ENCODE data around the gene RAB11FIP3. TPM values are rescaled to one million over a fixed set of nuclear protein-coding genes. Genes with fewer than 3 reads are reported as not detected.
A peak's percentile ranks its signal among the peaks of the same experiment; 100 is the strongest.

Gene RAB11FIP3
- total and polyA plus RNA-seq, 2 of the 13 experiments (the other 11 are each of a cell fraction or from before 2014, with no cell fraction given): 34.3 to 57.6 TPM

DNA sequence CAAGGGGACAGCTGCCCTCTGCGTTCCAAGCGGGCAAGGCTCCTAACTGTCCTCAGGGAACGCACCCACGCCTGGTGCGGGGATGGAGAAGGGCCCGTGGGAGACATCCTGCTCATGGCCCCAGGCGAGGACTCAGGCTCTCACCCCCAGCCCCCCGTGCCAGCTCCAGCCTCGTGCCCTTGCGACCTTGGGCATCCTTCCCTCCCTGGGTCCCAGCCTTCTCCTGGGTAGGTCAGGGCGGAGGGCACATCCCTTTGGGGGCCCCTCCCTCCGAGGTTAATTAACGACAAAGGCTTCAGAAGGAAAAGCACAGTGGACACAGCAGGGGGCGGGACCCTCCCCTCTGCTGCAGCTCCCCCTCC, 46.6 kb upstream of the RAB11FIP3 start:
- TF ChIP-seq NCOA5 (CRISPR knock-in tag; IDR thresholded peaks at IDR 0.05): no peak
- no peak for TF ChIP-seq NRL (CRISPR knock-in tag; IDR thresholded peaks at IDR 0.05; ENCODE audit: borderline replicate concordance)
- TF ChIP-seq HDAC1 (CRISPR knock-in tag; IDR thresholded peaks at IDR 0.05): no peak
- no peak for TF ChIP-seq NPAS2 (CRISPR knock-in tag; IDR thresholded peaks at IDR 0.05; ENCODE audit: borderline replicate concordance)
- TF ChIP-seq ZNF674 (CRISPR knock-in tag; IDR thresholded peaks at IDR 0.05; ENCODE audit: low read depth): no peak
- TF ChIP-seq, protein P1, sequence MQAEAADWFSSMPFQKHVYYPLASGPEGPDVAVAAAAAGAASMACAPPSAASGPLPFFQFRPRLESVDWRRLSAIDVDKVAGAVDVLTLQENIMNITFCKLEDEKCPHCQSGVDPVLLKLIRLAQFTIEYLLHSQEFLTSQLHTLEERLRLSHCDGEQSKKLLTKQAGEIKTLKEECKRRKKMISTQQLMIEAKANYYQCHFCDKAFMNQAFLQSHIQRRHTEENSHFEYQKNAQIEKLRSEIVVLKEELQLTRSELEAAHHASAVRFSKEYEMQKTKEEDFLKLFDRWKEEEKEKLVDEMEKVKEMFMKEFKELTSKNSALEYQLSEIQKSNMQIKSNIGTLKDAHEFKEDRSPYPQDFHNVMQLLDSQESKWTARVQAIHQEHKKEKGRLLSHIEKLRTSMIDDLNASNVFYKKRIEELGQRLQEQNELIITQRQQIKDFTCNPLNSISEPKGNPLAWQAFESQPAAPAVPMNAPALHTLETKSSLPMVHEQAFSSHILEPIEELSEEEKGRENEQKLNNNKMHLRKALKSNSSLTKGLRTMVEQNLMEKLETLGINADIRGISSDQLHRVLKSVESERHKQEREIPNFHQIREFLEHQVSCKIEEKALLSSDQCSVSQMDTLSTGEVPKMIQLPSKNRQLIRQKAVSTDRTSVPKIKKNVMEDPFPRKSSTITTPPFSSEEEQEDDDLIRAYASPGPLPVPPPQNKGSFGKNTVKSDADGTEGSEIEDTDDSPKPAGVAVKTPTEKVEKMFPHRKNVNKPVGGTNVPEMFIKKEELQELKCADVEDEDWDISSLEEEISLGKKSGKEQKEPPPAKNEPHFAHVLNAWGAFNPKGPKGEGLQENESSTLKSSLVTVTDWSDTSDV (CRISPR knock-in tag; IDR thresholded peaks at IDR 0.05): no peak
- TF ChIP-seq ATF1 (CRISPR knock-in tag; IDR thresholded peaks at IDR 0.05): no peak
- no peak for TF ChIP-seq KLF15 (CRISPR knock-in tag; IDR thresholded peaks at IDR 0.05; ENCODE audit: borderline replicate concordance)
- no peak for TF ChIP-seq MEIS1 (CRISPR knock-in tag; IDR thresholded peaks at IDR 0.05; ENCODE audit: borderline replicate concordance)
- no peak for TF ChIP-seq ZNF562 (CRISPR knock-in tag; IDR thresholded peaks at IDR 0.05; ENCODE audit: borderline replicate concordance)
- no peak for TF ChIP-seq SALL2 (CRISPR knock-in tag; IDR thresholded peaks at IDR 0.05)
- no peak for TF ChIP-seq GZF1 (CRISPR knock-in tag; IDR thresholded peaks at IDR 0.05)
- TF ChIP-seq ZNF761 (CRISPR knock-in tag; conservative IDR thresholded peaks at IDR 0.05): no peak
- no peak for TF ChIP-seq MAFK (conservative IDR thresholded peaks at IDR 0.05 in 1 of 2, IDR thresholded peaks at IDR 0.05 in 1 of 2; ENCODE audit: low read length in 2 of 2)
- TF ChIP-seq SAFB2 (CRISPR knock-in tag; IDR thresholded peaks at IDR 0.05; ENCODE audit: borderline replicate concordance, low read depth): no peak
- no peak for TF ChIP-seq ISX (CRISPR knock-in tag; conservative IDR thresholded peaks at IDR 0.05)
- TF ChIP-seq ZKSCAN8 (CRISPR knock-in tag; IDR thresholded peaks at IDR 0.05; ENCODE audit: borderline replicate concordance): no peak
- no peak for TF ChIP-seq NFE2 (CRISPR knock-in tag; IDR thresholded peaks at IDR 0.05)
- no peak for TF ChIP-seq NFKB2 (CRISPR knock-in tag; IDR thresholded peaks at IDR 0.05; ENCODE audit: borderline replicate concordance)
- no peak for TF ChIP-seq ZNF567 (CRISPR knock-in tag; IDR thresholded peaks at IDR 0.05; ENCODE audit: borderline replicate concordance)
- Histone ChIP-seq H3K9ac (ENCODE audit: insufficient read depth, low read depth, low read length) (0 out of 2 replicates have a peak overlapping the region, but pooled peaks have one; percentile 4), H3K27ac (ENCODE audit: extremely low read length, insufficient read depth, low read length) (no peak overlapping the region), H2AFZ (ENCODE audit: low read length) (no peak overlapping the region), H3K4me2 (ENCODE audit: low read depth, low read length) (peak overlapping the region; percentile 10; the same call in 1 of the 2 replicates), H4K20me1 (ENCODE audit: insufficient read depth, low read length) (no peaks in the 10 kb centered on the region), H3K27me3 (ENCODE audit: control insufficient read depth in 1 of 2, insufficient read depth in 2 of 2, low read length in 2 of 2) (no peaks in the 10 kb centered on the region), H3K9me3 (ENCODE audit: low read length) (no peaks in the 10 kb centered on the region), H3K79me2 (ENCODE audit: insufficient read depth, low read length) (peaks cover 16% of the 10 kb centered on the region), H3K4me3 (replicated peaks in 1 of 3; ENCODE audit: insufficient read depth in 1 of 3, low read depth in 2 of 3, low read length in 3 of 3) (no peak overlapping the region), H3K4me1 (ENCODE audit: insufficient read depth, low read length) (peaks cover 32% of the 10 kb centered on the region), H3K36me3 (replicated peaks in 1 of 2; ENCODE audit: control insufficient read depth in 1 of 2, insufficient read depth in 2 of 2, low read length in 2 of 2) (peaks cover 16 to 22% of the 10 kb centered on the region in 2 experiments; a peak in 4 of 5 replicates)
- DNase-seq (ENCODE audit: low spot score) (no peak), ATAC-seq (no peak), FAIRE-seq (no peak)
- BruUV-seq (replicated peaks): no TSS peak
- CTCF ChIA-PET (ENCODE audit: low intra/inter-chr PET ratio, low total read pairs): no interaction called here
- POLR2A ChIA-PET: interaction anchor here (1.0 to 5.9 kb wide), 2 partner anchors 8 to 148 kb away, joined by 3 to 27 read pairs; partner anchors contain the start of gene MRPL28
- WGBS (ENCODE audit: low lambda C conversion rate): 65% methylated on average over 7 of the region's 14 CpGs
- intact Hi-C loops (cut with micrococcal nuclease; ENCODE audit: unreplicated experiment) (no loop called here), in situ Hi-C loops (cut with HindIII; ENCODE audit: extremely low pct_ligation_motif_present, low pct_unique_long_range_greater_than_20kb) (no loop called here)
